ENCODE data around the gene DNAJC18. TPM values are rescaled to one million over a fixed set of nuclear protein-coding genes. Genes with fewer than 3 reads are reported as not detected.

The DNAJC18 gene
- 11.1 and 27.2 TPM in 2 replicates for polyA plus RNA-seq

GRCh38 chr5:139439013-139439903 is at the start of gene DNAJC18:
Gene DNAJC18 (minus strand): TSS chr5:139439525. CDS start chr5:139439445, 80 bp downstream.

DNA sequence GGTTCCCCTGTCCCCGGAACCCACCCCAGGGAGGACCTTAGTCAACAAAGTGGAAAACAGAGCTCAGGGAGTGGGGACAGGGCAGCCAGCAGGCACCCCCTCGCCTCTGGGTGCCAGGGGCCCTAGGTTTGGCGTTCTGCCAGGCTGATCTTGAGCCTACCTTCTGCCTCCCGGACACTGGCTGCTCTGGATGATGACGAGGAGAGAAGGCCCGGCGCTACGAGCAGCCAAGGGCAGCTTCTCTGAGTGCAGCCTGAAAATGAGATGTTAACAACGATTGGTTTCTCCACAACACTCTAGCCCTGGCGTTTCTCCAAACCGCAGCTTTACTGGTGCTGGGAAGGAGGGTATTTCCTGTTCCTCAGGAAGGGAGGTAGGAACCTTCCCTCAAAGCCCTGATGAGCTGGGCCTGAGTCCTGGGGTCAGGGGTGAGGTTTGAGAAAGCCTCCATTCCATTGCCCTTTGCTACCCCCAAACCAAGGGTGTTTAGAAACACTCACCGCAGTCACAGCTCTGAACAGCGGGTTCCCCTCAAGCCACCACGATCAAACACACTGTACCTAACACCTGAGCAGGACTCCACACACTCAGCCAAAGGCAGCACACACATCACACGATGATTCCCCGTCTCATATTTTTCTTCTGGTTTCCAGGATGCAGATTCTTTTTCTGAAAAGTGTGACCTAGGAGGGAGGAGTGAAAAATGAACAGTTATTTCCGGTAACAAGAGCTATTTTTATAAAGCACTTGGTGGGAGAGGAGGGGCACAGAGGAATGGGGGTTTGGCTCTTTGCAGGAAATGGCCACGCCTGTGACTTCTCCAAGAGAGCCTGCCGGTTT is 42.9 kb upstream of the DNAJC18 start, which contains the start of gene STING1:
Gene STING1 (minus strand): TSS at position 709 of the 840 bp plus-strand sequence. CDS start 1,054 bp downstream, outside the sequence.

DNA sequence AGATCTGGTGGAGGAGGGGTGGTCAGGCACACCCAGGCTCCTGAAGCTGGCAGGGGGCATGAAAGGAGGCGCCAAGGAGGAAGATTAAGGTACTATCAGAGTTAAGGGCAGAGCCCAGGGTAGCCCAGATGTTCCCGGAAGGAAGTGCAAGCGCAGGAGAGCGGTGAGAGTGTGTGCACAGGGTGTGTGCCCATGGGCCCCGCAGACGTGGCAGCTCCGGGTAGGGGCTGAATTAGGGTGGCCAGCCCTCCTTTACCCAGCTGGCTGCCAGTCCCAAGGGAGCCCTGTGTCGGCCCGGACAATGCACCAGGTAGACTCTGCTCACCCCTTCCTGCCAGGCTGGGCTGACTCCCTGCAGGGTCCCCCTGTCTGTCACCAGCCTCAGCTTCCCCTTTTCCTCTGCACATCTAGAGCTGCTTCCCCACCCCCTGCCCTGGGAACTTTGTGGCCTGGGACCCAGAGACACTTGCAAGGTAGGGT is 31.5 kb upstream of the DNAJC18 start, which contains the start of gene SMIM33:
Gene SMIM33 (plus strand): TSS at position 184 of the 480 bp plus-strand sequence. CDS start 118 bp downstream, at position 302.

DNA sequence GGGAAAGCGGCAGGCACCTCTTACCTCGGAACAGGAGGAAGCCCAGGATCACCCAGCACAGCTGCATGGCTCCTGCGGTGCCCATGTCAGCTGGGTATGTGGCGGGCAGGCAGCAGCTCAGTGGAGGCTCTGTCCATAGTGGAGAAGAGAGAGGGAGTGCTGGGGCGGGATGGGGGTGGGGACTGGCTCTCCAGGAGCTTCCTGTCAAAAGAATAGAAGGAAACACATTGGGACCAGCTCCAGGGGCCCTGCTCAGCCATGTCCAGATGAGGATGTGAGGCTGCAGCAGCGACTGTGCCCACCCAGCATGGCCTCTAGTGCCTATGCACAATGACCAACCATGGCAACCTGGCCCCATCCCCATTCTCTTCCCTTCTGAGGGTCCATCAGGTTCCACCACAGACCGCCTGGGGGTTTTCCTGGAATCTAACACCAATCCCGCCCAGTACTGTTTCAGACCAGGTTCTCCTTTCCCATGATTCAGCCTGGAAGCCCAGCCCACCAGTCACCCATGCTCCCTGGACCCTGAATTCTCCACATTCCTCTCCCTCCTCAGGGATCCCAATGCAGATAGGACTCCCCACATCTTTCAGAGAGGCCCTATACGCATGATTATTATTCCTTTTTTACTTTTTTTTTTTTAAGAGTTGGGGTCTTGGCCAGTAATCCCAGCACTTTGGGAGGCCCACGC is 23.4 kb upstream of the DNAJC18 start, which contains the start of gene ECSCR:
Gene ECSCR (minus strand): TSS at position 158 of the 691 bp plus-strand sequence. CDS start 73 bp downstream, at position 85.

DNA sequence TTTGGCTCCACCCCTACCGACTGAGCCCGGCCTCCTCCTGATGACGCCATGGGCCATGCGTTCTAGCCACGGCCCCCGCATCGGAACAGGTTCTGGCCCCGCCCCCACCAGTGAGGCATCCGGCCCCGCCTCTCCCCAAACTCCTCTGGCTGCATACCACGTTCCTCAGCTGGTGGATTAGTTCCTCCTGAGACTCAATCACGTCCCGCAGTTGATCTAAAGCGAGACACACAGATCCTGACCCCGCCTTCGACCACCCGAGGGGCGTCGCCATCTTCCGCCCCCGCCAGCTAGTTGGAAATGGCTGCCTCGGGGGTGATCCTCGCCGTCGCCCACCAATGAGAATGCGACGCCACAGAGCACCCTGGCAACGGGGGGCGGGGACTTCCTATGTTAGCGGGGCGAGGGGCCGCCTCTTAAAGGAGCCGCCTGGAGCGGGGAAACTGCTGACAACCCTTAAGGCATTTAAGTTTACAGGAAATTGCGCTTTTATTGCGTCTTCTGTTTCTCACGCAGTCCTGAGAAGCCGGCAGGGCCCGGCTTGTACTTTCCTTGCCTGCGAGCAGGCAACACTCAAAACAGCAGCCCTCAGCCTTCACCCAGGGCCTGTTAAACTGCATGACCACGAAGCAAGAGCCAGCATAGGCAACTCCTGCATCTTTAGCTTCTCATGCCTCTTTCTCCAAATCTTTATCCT is 35.4 kb downstream of the DNAJC18 start, which contains the start of gene SPATA24:
Gene SPATA24 (minus strand): TSS at position 303 of the 697 bp plus-strand sequence. CDS start 29 bp downstream, at position 274.

DNA sequence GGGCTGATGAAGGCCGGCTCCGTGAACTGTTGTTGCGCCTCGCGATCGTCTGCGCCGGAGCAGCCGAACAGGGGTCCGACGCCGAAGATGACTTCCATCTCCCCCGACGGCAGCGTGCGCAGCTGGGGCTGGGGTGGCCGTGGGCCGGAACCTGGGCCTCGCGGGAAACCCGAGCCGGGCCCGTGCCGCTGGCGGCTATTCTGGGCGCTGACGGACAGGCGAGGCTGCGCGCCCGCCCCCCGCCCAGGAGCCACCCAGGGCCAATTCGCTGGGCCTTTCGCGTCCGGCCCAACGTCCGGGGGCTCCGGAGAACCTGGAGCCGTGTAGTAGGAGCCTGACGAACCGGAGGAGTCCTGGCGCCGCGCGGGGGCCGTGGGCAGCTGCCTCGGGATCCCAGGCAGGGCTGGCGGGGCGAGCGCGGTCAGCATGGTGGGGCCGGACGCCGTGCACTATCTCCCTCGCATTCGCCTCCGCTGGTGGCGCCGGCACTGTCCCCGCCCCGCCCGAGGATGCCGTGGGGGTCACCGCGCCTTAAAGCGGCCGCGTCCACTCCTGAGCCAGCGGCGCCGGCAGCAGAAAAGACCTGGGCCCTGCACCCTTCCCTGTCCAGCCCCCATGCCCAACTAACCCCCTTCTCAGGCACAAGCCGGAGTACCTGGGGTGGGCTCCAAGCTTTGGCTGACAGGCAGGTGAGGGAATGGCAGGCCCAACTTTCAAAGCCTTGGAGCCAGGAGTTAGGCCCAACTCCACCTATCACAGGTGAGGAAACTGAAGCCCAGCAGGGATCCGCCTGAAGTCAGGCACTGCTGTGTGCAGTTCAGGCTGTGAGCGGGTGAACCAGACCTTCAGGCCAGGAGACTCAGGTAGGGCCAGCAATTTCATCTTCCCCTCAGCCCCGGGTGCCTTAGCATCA is 44.4 kb downstream of the DNAJC18 start, which contains the start of gene PROB1:
Gene PROB1 (minus strand): TSS at position 451 of the 913 bp plus-strand sequence. CDS start 23 bp downstream, at position 428.

DNA sequence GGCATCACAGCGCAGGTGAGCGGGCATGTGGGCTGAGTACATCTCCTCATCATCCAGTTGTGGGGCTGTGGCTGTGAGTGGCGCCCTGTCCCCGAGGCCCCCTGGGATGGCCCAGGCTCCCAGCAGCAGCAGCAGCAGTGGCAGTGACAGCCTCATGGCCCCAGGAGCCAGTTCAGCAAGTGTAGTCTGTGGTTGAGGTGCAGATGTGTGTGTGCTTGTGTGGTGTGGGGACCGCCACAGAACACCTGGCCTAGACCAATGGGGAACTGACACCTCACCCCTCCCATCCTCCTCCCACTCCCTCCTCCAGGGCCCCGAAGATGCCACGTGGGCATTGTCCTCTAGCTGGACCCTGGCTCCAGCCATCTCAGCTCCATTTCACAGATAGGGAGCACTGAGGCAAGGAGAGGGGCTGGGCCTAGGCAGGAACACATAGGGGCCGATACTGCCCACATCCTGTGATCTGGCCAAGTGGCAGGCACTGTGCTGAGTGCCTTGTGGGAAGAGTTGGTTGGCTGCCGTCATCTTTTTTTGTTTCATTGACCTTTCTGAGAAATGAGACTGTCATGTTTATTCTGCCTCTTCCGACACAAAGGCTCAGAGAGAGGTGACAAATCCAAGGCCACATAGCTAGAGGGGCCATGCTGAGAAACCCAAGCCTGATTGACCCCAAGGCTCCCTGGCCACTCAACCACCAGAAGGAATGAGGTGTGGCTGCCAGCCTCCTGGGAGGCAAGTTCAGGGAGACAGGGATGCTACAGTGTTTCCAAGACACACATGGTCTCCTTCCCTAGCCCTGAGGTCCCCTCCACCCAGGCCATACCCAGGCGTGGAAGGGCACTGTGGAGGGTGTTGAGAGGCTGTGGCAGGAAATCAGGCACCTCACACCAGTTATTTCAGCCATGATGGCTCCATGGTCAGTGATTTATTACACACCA is 49.4 kb downstream of the DNAJC18 start, which contains the start of gene MZB1:
Gene MZB1 (minus strand): TSS at position 213 of the 938 bp plus-strand sequence. CDS start 57 bp downstream, at position 156.

DNA sequence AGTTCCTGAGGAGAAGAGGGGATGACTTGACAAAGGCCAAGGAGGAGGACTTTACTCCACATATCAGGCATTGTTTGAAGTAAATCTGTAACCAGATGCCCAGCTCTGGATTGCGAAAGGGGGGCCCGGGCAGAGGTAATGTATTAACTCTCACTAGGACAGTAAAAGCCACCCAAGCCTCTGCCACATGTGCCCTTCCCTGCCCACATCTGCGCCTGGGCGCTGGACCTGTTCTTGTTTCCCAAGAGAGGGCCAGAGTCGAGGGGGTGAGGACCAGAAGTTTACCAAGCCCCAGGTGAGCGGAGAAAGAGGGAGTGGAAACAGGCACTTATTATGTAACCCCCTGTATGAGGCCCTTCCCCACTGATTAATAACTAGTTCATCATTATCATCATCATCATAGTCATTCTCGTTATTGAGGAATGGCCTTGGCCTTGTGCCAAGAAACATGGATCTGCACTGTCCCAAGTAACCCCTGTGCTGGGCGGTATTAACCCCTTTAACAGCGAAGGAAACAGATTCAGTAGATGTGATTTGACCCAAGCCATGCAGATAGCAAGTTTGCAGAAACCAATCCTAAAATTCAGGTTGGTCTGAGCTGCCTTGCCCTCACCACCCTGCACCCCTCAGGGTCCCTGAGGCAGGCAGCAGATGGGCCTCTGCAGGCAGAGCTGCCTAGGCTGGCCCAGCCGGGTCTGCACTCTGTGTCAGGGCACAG is 55.9 kb downstream of the DNAJC18 start, which contains the start of gene SLC23A1:
Gene SLC23A1 (minus strand): TSS at position 23 of the 718 bp plus-strand sequence. CDS start 44 bp downstream, outside the sequence.

Other genes with a start within 250 kb of the DNAJC18 start
- 21.5 and 30.5 TPM in 2 replicates for gene SIL1, start 241.2 kb downstream of the DNAJC18 start, polyA plus RNA-seq
- 239 and 277 TPM in 2 replicates for gene MATR3, start 145.8 kb downstream of the DNAJC18 start, polyA plus RNA-seq
- gene PAIP2, start 97.7 kb downstream of the DNAJC18 start, polyA plus RNA-seq = 193 and 219 TPM in 2 replicates
- gene SLC23A1, start 56.2 kb downstream of the DNAJC18 start, polyA plus RNA-seq = not detected in 2 replicates
- gene MZB1, start 49.6 kb downstream of the DNAJC18 start, polyA plus RNA-seq = not detected in 2 replicates
- not detected in 2 replicates for gene PROB1, start 44.4 kb downstream of the DNAJC18 start, polyA plus RNA-seq
- gene SPATA24, start 35.4 kb downstream of the DNAJC18 start, polyA plus RNA-seq = 0.81 and 7.7 TPM in 2 replicates
- gene ECSCR, start 23.2 kb upstream of the DNAJC18 start, polyA plus RNA-seq = 2.1 TPM in 1 of 2 replicates, not detected in the other
- gene SMIM33, start 31.5 kb upstream of the DNAJC18 start, polyA plus RNA-seq = not detected in 2 replicates
- gene STING1, start 43.2 kb upstream of the DNAJC18 start, polyA plus RNA-seq = 0.82 TPM in 1 of 2 replicates, not detected in the other
- gene UBE2D2, start 121.8 kb upstream of the DNAJC18 start, polyA plus RNA-seq = 50.6 and 57.5 TPM in 2 replicates
- gene CXXC5, start 208.8 kb upstream of the DNAJC18 start, polyA plus RNA-seq = 10.5 and 18.9 TPM in 2 replicates

All from Purkinje cell (primary cell).